ENCODE measurements around the gene TRPM4.
"Not testable (repeated sequence)": the region's sequence is repeated elsewhere in the genome, so short reads cannot be mapped to it uniquely, and the experiment has no call there.

TRPM4 gene

DNA sequence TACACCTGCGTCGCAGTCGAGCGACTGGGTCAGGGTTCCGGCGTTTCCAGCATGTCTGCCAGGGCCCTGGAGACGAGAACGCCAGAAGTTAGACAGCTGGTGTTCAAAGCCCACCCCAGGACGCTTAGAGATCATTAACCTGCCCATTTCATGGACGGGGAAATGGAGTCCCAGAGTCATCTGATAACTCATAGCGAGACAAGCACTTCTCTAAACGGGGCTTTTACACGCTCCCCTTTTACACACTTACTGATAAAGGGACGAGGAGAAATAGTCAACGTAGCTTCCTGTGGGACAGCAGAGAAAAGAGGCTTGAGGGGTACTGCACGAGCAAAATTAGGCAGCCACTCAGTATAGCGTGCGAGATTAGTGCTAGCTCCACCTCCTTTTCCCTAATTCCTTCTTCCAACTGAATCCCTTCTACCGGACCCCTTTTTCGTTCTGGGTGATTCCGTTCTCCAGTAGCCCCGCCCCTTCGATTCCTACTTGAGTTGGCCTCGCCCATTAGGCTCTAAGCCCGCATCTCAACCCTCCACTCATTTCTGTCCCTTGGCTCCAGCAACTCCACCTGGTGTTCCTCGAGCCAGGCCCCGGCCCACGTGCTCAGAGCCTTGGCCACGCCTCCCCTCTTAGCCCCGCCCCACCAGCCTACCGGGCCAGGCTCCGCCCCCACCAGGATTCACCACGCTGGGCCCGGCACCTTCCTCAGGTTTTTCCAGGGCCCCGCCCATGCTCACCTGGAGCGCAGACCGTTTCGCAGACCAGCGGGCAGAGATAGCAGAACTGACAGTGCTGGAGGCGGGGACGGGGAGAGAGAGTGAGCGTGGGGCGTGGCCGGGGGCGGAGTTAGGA is 6.1 kb upstream of the TRPM4 start:
- peak; percentile 73 for DNase-seq

DNA sequence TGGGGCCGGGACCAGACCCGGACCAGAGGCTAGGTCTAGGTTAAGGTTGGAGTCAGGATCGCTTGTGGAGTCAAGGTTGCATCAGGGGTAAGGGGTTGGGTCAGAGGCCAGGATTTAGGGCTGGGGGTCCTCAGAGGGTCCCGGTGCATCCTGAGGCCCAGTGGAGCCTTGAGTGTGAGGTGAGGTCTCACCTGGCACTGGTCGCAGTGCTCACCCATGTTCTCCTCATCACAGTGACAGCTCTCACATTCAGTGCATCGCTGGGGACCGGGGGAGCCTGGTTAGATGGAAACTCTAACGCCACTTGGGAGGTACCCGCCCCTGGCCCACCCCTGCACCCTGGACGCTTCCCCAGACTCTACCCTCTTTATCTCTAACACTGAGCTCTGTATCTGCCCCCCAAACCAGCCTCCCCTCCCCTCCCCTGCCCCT is 5.5 kb upstream of the TRPM4 start:
- no peak for DNase-seq

DNA sequence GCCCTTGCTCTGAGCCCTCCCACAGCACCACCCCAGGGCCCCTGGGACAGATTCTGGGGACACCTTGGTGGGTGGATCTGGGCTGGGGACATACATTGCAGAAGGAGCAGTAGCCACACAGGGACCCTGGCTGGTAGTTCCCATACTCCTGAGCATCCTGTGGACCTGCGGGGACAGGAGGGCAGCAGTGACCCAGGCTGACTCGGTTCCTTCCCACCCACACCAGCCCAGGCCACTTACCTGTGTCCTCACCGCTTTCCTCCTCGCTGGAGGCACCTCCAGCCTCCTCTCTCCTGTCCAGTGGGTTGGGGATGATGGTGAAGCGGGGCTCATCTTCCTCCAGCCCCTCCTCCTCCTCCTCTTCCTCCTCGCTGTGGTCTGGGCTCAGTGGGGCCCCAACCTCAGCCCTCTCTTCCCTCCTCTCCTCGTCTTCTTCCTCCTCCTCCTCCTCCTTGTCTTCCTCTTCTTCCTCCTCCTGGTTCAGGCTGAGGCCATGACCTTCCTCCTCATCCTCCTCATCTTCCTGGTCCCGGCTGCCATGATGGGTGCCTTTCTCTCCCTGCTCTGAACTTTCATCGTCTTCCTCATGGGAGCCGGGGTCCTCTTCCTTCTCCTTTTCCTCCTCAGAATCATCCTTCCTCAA is 4.3 kb upstream of the TRPM4 start:
- DNase-seq = no peak

DNA sequence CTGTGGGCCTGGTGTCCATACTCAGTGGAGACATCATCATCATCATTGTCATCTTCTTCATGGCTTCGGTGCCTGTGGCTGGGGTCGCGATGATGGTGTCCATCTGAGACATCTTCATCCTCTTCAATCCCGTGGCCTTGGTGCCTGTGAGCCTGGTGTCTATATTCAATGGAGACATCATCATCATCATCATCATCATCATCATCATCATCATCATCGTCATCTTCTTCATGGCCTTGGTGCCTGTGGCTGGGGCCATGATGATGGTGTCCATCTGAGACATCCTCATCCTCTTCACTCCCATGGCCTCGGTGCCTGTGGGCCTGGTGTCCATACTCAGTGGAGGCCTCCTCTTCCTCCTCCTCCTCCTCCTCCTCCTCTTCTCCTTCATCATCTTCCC is 3.3 kb upstream of the TRPM4 start:
- DNase-seq = no peak

DNA sequence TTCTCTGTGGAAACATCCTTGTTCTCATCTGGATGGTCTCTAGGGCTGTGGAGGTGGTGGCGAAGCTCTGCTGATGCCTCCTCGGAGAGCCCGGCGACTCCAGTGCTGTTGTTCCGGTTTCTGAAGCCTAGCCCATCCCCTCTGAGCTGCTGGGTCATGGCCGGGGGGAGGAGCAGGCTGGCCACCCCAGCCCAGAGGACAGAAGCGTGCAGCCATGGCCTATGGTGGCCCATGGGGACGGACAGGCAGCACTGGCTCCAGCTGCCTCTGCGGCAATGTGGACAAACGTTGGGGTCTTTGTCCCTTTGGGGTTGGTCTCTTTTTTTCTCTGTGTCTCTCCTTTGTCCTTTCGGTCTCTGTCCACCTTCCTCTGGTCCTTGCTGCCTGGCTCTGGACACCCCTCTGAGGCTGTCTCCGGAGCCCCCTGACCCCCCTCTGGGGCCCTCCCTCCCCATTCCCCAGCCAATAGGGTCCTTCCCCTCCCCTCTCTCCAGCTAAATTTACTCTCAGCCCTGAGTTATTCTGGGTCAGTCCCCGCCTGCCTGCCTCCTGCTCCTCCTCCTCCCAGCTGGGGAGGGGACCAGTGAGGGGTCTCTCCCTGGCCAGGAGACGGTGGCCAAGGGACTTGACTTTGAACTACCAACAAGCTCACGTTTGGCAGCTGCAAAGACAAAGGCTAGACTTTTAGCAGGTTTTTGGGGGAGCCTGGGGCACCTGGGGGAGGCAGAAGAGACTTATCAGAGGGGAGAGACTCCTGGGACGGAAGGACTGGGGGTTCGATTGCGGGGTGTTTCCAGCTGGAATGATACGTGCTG is 2.4 kb upstream of the TRPM4 start, which contains the start of gene HRC:
Gene HRC, minus strand, starts transcription at position 392 of the 815 bp plus-strand sequence. Its CDS starts 159 bp downstream, at position 233.
- DNase-seq = no peak

DNA sequence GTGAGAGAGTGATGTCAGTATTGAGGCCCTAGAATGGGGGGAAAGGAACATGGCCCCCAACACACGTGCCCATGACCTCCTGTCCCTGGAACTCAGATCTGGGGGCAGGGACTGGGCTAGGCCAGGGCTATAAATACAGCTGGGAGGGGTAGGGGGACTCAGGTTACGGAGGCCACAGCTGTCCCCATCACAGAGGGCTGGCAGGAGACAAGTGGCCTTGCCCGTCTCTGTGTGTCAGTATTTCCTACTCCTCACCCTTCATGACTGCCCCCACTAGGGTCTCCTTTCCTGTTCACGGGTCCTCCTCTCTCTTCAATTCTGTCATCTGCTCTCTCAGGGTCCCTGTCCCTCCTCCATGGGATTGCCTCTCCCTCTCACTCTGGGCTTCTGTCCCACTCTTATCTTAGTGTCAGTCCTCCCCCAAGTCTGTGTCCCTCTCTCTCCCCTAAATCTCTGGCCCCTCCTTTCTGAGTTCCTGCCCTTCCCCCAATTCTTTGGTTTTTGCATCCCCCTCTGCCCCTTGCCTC is 1.7 kb upstream of the TRPM4 start:
- no peak for DNase-seq

DNA sequence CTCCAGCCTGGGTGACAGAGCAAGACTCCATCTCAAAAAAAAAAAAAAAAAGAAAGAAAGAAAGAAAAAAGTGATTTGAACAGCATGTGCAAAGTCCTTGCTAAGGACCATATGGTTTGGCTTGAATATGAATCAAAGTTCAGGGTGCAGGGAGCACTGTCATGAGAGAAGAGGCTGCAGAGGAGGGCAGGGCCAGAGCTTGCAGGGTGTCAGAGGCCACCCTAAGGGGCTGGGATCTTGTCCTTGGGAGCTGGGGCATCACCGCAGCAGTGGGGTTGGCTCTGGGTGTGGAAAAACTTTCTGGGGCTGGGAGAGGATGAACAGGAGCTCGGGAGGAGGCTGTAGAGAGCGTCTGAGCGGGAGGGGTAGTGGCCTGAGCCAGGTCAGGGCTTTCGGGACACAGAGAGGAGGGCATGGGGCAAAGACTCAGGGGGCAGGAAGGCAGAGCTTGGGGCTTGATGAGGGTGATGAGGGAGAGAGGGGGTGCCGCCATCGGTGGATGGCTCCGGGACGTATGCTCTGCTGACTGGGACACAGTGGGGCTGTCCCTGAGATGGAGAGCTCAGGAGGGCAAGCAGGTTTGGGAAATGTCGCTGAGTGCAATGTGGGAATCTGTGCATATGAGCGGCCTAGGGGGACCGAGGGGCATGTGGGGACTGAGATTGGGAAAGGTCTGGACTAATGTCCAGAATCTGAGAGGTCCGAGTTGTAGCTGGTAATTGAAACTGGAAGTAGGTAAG is 3.0 kb downstream of the TRPM4 start:
- DNase-seq = no peak

DNA sequence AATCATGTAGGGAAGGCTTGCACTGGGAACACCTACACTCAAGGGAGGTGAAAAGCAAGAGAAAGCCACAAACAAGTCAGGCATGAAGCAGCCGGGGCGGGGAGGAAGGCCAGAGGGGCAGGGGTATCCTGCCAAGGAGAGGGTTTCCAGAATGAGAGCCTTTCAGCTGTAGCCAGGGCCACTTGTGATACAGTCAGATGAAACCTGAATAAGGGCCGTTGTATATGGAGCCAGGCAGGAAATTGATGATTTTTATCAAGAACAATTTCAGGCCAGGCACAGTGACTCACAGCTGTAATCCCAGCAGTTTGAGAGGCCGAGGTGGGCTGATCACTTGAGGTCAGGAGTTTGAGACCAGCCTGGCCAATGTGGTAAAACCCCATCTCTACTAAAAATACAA is 4.4 kb downstream of the TRPM4 start:
- no peak for DNase-seq

DNA sequence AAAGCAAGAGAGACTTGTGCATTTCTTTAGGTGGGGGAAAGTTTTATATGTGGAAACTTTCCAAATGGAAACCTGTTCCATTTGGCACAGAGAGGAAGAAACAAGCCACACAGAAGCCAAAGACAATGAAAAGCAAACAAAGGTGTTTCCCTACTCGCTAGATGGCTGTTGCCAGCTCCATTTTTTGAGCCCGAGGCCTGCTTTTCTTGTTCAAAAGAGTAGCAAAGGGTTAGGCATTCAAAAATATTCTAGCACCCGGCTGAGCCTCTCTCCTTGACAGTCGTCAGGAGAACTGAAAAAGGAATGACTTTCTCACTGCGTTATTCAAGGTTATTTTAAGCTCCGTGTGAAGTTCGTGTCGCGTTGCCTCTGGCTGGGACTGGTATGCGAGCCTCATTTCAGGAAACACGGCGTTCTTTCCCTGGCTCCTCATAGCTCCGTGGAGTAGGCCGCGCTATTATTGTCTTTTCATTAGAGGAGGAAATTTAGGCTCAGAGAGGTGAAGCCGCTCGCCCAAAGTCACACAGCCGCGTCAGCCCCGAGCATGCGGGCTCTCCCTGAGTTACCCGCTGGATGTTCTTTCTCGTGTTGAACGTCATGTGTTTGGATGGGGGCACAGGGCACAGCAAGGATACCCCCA is 7.6 kb downstream of the TRPM4 start:
- no peak for DNase-seq

DNA sequence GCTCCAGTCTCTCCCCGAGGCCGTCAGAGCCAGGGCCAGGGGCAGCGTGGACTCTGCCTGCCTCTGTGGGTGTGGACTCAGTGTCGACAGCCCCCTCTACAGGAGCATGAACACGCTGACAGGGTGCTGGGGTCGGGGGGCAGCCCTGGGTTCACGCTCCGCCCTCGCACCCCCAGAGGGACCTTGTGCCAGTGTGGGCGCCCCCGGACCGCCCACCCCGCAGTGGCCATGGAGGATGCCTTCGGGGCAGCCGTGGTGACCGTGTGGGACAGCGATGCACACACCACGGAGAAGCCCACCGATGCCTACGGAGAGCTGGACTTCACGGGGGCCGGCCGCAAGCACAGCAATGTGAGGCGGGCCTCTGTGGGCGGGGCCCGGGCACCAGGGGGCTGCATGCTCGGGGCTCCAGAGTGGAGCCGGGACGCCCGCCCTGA is 8.3 kb downstream of the TRPM4 start:
- no peak for DNase-seq

DNA sequence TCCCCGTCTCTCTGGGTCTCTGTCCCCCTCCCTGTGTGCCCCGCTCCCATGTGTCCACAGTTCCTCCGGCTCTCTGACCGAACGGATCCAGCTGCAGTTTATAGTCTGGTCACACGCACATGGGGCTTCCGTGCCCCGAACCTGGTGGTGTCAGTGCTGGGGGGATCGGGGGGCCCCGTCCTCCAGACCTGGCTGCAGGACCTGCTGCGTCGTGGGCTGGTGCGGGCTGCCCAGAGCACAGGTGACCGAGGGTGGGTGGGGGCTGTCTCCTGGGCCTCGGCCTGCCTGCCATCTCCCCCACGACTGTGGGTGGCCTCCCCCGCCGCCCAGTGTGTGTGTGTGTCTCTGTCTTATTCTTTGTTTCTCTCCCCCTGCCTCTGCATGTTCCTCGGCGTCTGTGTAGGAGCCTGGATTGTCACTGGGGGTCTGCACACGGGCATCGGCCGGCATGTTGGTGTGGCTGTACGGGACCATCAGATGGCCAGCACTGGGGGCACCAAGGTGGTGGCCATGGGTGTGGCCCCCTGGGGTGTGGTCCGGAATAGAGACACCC is 10.3 kb downstream of the TRPM4 start:
- no peak for DNase-seq

DNA sequence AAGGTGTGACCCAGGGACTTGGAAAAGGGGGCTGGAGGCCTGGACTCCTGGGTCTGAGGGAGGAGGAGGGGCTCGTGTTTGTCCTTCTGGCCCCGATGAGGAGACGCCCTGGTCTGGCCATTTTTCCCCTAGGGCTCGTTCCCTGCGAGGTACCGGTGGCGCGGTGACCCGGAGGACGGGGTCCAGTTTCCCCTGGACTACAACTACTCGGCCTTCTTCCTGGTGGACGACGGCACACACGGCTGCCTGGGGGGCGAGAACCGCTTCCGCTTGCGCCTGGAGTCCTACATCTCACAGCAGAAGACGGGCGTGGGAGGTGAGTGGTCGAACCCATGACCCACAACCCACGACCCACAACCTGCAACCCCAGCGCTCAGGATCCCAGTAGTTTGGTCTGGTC is 10.8 kb downstream of the TRPM4 start:
- no peak for DNase-seq

DNA sequence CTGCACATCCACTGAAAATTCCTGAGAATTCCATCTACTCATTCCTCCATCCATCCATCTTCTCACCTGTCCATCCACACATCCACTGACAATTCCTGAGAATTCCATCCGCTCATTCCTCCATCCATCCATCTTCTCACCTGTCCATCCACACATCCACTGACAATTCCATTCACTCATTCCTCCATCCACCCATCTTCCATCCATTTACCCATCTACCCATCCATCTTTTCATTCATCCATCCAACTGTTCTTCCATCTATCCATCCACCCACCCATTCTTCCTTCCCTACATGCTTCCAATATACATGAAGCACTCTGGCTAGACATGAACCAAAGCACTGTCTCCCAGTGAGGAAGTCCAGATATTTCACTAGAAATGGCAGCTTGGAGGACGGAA is 15.6 kb downstream of the TRPM4 start:
- no peak for DNase-seq

DNA sequence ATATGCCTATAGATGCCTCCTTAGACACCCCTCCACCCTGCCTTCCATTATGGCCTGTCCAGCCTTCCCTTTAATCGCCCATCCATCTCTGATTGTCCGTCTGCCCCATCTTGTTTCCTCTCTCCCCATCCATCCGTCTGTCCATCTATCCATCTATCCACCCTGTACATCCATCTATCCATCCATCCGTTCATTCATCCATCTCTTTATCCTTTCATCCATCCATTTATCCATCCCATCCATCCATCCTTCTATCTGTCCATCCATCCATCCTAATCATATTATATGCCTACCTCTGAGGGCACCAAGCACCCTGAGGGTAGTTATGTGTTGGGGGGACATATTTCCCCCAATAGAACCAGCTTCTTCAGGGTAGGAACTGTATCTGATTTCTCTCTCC is 23.1 kb downstream of the TRPM4 start:
- no peak for DNase-seq

DNA sequence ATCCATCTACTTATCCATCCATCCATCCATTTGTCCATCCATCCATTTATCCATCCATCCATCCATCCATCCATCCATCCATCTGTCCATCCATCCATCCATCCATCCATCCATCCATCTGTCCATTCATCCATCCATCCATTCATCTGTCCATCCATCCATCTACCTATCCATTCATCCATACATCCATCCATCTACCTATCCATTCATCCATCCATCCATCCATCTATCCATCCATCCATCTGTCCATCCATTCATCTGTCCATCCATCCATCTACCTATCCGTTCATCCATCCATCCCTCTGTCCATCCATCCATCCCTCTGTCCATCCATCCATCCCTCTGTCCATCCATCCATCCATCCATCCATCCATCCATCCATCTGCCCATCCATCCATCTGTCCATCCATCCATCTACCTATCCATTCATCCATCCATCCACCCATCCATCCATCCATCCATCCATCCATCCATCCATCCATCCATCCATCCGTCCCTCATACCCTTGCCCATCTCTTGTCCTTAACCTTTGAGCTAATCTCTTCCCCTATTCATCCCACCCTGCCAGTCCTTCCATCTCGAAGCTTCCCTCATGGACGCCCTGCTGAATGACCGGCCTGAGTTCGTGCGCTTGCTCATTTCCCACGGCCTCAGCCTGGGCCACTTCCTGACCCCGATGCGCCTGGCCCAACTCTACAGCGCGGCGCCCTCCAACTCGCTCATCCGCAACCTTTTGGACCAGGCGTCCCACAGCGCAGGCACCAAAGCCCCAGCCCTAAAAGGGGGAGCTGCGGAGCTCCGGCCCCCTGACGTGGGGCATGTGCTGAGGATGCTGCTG is 24.6 kb downstream of the TRPM4 start:
- not testable (repeated sequence) for DNase-seq

DNA sequence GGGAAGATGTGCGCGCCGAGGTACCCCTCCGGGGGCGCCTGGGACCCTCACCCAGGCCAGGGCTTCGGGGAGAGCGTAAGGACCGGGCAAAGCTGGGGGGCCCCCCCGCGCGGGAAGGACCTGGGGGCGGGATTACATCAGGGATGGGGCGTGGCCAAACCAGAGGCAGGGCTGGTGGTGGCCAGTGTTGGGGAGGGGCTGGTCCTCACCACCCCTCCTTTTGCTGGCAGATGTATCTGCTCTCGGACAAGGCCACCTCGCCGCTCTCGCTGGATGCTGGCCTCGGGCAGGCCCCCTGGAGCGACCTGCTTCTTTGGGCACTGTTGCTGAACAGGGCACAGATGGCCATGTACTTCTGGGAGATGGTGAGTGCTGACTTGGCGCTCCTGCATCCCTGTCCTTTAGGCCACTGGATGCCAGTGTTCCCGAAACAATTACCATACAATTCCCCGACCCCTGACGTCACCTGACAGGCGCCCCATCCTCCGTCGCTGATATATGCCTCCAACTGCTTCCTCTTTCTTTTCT is 25.3 kb downstream of the TRPM4 start:
- no peak for DNase-seq

DNA sequence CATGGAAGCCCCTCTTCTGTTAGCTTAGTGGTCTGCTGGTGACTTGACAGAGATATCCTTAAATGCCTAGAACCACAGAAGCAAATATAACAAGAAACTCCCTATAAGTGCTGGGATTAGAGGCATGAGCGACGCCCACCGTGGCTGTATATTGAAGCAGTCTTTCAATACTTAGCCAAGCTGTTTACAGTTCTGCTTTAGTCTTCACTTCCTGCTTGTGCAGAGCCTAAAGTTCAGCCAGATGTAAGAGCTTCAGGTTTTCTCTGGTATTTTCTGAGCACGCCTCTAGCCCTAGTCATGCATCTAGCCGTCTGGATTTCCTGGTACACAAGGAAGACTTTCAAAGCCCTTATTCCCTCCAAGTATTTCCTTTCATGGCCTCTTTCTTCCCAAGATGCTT is 28.5 kb downstream of the TRPM4 start:
- DNase-seq = no peak

DNA sequence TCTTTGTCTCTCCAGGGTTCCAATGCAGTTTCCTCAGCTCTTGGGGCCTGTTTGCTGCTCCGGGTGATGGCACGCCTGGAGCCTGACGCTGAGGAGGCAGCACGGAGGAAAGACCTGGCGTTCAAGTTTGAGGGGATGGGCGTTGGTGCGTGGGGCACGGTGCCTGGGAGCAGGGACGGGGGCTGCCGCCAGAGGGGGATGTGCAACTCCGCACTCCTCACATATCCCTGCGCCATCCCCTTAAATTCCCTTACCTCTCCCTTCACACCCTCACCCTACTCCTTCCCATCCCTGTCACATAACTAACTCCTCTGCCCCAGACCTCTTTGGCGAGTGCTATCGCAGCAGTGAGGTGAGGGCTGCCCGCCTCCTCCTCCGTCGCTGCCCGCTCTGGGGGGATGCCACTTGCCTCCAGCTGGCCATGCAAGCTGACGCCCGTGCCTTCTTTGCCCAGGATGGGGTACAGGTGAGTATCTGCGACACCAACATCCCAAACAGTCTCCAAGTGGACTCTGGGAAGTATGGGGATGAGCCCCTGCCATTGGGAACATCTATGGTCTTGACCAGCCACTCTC is 31.1 kb downstream of the TRPM4 start:
- DNase-seq = no peak

DNA sequence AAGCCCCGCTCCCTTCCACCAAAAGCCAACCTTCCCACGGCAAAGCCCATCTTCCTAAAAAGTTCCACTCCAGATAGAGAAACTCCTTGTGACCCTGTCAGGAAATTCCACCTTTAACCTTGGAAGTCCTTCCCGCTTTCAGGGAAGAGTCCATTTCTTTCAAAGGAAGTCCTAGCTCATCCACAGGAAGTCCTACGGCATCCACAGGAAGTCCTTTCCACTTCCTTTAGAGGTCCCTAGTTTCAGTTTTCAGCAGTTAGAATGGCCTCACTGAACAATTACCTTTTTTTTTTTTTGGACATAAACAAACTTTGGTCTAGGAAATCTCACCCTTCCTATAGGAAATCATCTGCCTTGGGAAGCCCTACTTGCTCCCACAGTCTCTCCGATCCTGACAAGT is 31.7 kb downstream of the TRPM4 start:
- DNase-seq = no peak

DNA sequence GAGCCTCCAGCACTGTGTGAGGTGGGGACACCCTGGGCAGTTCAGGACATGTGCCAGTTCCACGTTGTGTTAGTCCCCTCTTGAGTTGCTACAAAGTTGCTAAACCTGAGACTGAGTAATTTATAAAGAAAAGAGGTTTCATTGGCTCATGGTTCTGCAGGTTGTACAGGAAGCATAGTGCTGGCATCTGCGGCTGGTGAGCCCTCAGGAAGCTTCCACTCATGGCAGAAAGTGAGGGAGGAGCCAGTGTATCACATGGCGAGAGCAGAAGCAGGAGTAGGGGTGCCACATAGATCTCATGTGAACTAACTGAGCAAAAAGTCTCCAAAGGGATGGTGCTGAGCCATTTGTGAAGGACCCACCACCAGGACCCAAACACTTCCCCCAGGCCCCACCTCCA is 33.2 kb downstream of the TRPM4 start:
- DNase-seq = no peak
